Measurements from ENCODE around the gene POFUT2.

The POFUT2 gene

DNA sequence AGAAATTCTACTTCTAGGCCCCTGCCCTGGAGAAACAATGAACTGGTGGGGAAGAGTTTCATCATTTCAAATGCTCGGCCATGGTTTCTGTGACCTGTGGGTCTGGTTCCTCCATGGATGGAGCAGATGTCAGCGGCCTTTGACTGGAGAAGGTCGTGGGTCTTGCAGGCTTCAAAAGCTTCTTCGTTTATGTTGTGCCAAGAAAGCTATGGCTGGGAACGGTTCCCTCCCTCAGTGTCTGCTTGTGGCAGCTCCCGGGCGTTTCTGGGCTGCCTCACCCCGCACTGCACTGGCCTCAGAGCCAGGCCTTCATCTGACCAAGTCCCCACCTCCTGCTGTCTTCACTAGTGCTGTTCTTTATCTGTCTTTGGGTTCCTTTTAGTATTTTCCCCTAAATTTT lies 46.4 kb upstream of the POFUT2 start:
- no peaks in the 10 kb centered on the region for H3K9me3 ChIP-seq (ENCODE audit: control extremely low read depth in 1 of 5, control insufficient read depth in 4 of 5, insufficient read depth in 2 of 5, low read depth in 1 of 5, low read length in 4 of 5)
- POLR2A ChIA-PET: no interaction called here
- no peak overlapping the region for H3K27ac ChIP-seq (ENCODE audit: insufficient read depth in 1 of 2, low read depth in 1 of 2, low read length in 2 of 2, poor library complexity in 1 of 2, severe bottlenecking in 2 of 2)
- WGBS (ENCODE audit: insufficient coverage): 95% methylated on average over 8 of the region's 8 CpGs
- peaks cover 0 to 5% (median 0%) of the 10 kb centered on the region in 5 experiments for H3K27me3 ChIP-seq (replicated peaks in 2 of 5; ENCODE audit: control insufficient read depth in 4 of 5, insufficient read depth in 5 of 5, low read length in 4 of 5)
- no peaks in the 10 kb centered on the region for H3K36me3 ChIP-seq (ENCODE audit: control insufficient read depth in 4 of 4, insufficient read depth in 4 of 4, low read length in 3 of 4)
- no peak for DNase-seq
- H3K4me3 ChIP-seq (ENCODE audit: control insufficient read depth in 1 of 7, extremely low read depth in 1 of 7, insufficient read depth in 4 of 7, low read depth in 2 of 7, low read length in 6 of 7): no peak overlapping the region
- CTCF ChIA-PET: no interaction called here
- no peaks in the 10 kb centered on the region for H3K4me1 ChIP-seq (ENCODE audit: control extremely low read depth in 1 of 4, control insufficient read depth in 4 of 4, insufficient read depth in 4 of 4, low read length in 3 of 4)

DNA sequence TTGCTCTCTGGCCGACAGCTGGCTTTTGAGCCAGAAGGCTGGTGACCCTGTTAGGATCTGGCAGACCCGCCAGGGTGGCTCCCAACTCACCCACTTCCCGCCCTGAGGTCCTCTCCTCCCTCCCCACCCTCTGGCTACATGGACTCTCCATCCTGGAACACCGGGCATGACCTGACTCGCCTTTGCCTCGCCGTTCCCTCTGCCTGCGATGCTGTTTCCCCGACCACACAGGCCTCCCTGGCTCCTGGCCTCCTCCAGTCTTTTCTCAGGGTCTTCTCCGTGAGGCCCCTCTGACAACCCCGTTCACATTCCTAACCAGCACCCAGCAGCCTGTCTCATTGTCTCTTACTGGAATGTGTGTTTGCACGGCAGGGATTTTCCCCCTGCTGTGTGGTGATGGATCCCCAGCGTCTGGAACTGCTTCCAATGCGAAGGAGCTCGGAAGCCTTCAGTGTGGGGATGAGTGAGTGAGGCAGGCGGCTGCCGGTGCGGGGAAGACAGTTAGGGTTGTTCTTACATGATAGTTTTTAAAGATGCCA lies 46.0 kb upstream of the POFUT2 start:
- Histone ChIP-seq H3K4me3 (ENCODE audit: control insufficient read depth in 1 of 7, extremely low read depth in 1 of 7, insufficient read depth in 4 of 7, low read depth in 2 of 7, low read length in 6 of 7) (no peak overlapping the region), H3K27me3 (replicated peaks in 2 of 5; ENCODE audit: control insufficient read depth in 4 of 5, insufficient read depth in 5 of 5, low read length in 4 of 5) (peaks cover 0 to 4% (median 0%) of the 10 kb centered on the region in 5 experiments), H3K27ac (ENCODE audit: insufficient read depth in 1 of 2, low read depth in 1 of 2, low read length in 2 of 2, poor library complexity in 1 of 2, severe bottlenecking in 2 of 2) (no peak overlapping the region), H3K36me3 (ENCODE audit: control insufficient read depth in 4 of 4, insufficient read depth in 4 of 4, low read length in 3 of 4) (no peaks in the 10 kb centered on the region), H3K4me1 (ENCODE audit: control extremely low read depth in 1 of 4, control insufficient read depth in 4 of 4, insufficient read depth in 4 of 4, low read length in 3 of 4) (no peaks in the 10 kb centered on the region), H3K9me3 (ENCODE audit: control extremely low read depth in 1 of 5, control insufficient read depth in 4 of 5, insufficient read depth in 2 of 5, low read depth in 1 of 5, low read length in 4 of 5) (no peaks in the 10 kb centered on the region)
- POLR2A ChIA-PET: no interaction called here
- CTCF ChIA-PET: no interaction called here
- WGBS (ENCODE audit: insufficient coverage): 99% methylated on average over 10 of the region's 18 CpGs
- no peak for DNase-seq

DNA sequence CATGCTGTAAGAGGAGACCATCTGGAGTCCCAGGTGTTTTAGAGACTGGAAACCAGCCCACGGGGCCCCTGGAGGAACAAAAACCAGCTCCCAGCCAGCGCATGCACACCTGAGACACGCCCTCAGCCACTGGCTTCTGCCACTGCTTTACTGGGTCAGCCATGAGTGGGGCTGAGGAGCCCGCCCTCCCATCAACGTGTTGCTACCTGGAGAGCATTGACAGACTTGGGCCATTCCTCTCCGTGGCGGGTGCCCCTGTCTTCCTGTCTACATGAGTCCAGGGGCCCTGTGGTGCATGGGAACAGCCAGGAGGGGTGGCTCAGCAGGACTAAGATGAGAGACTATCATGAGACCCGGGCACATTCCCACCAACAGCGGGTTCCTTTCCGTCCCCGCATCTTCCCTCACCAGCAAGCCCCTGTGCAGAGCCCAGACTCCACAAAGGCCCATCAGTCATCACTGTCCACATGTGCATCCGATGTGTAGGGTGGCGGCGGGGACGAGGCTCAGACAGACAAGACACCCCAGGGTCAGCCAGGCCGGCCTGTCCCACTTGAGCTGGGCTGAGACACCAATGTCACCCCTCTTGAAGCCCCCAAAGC lies 45.4 kb upstream of the POFUT2 start:
- WGBS (ENCODE audit: insufficient coverage): 93% methylated on average over 13 of the region's 16 CpGs
- no peaks in the 10 kb centered on the region for H3K9me3 ChIP-seq (ENCODE audit: control extremely low read depth in 1 of 5, control insufficient read depth in 4 of 5, insufficient read depth in 2 of 5, low read depth in 1 of 5, low read length in 4 of 5)
- no peak overlapping the region for H3K27ac ChIP-seq (ENCODE audit: insufficient read depth in 1 of 2, low read depth in 1 of 2, low read length in 2 of 2, poor library complexity in 1 of 2, severe bottlenecking in 2 of 2)
- H3K27me3 ChIP-seq (replicated peaks in 2 of 5; ENCODE audit: control insufficient read depth in 4 of 5, insufficient read depth in 5 of 5, low read length in 4 of 5): peaks cover 0 to 3% (median 0%) of the 10 kb centered on the region in 5 experiments
- H3K4me1 ChIP-seq (ENCODE audit: control extremely low read depth in 1 of 4, control insufficient read depth in 4 of 4, insufficient read depth in 4 of 4, low read length in 3 of 4): no peaks in the 10 kb centered on the region
- ChIA-PET POLR2A (no interaction called here), CTCF (no interaction called here)
- no peaks in the 10 kb centered on the region for H3K36me3 ChIP-seq (ENCODE audit: control insufficient read depth in 4 of 4, insufficient read depth in 4 of 4, low read length in 3 of 4)
- H3K4me3 ChIP-seq (ENCODE audit: control insufficient read depth in 1 of 7, extremely low read depth in 1 of 7, insufficient read depth in 4 of 7, low read depth in 2 of 7, low read length in 6 of 7): no peak overlapping the region
- no peak for DNase-seq

DNA sequence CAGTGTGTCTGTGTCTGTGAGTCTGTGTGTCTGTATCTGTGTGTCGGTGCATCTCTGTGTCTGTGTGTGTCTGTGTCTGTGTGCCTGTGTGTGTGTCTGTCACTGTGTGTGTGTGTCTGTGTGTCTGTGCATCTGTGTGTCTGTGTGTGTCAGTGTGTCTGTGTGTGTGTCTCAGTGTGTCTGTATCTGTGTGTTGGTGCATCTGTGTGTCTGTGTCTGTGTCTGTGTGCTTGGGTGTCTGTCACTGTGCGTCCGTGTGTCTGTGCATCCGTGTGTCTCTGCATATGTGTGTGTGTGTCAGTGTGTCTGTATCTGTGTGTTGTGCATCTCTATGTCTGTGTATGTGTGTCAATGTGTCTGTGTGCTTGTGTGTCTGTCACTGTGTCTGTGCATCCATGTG lies 44.7 kb upstream of the POFUT2 start:
- Histone ChIP-seq H3K27ac (ENCODE audit: insufficient read depth in 1 of 2, low read depth in 1 of 2, low read length in 2 of 2, poor library complexity in 1 of 2, severe bottlenecking in 2 of 2) (no peak overlapping the region), H3K36me3 (ENCODE audit: control insufficient read depth in 4 of 4, insufficient read depth in 4 of 4, low read length in 3 of 4) (no peaks in the 10 kb centered on the region), H3K4me3 (ENCODE audit: control insufficient read depth in 1 of 7, extremely low read depth in 1 of 7, insufficient read depth in 4 of 7, low read depth in 2 of 7, low read length in 6 of 7) (no peak overlapping the region), H3K27me3 (replicated peaks in 2 of 5; ENCODE audit: control insufficient read depth in 4 of 5, insufficient read depth in 5 of 5, low read length in 4 of 5) (peaks cover 0 to 3% (median 0%) of the 10 kb centered on the region in 5 experiments), H3K4me1 (ENCODE audit: control extremely low read depth in 1 of 4, control insufficient read depth in 4 of 4, insufficient read depth in 4 of 4, low read length in 3 of 4) (peaks cover 0 to under 1% (median 0%) of the 10 kb centered on the region in 4 experiments), H3K9me3 (ENCODE audit: control extremely low read depth in 1 of 5, control insufficient read depth in 4 of 5, insufficient read depth in 2 of 5, low read depth in 1 of 5, low read length in 4 of 5) (no peaks in the 10 kb centered on the region)
- ChIA-PET CTCF (no interaction called here), POLR2A (no interaction called here)
- DNase-seq: no peak
- no CpG with 5 or more reads among the region's 4 CpGs for WGBS (ENCODE audit: insufficient coverage)

DNA sequence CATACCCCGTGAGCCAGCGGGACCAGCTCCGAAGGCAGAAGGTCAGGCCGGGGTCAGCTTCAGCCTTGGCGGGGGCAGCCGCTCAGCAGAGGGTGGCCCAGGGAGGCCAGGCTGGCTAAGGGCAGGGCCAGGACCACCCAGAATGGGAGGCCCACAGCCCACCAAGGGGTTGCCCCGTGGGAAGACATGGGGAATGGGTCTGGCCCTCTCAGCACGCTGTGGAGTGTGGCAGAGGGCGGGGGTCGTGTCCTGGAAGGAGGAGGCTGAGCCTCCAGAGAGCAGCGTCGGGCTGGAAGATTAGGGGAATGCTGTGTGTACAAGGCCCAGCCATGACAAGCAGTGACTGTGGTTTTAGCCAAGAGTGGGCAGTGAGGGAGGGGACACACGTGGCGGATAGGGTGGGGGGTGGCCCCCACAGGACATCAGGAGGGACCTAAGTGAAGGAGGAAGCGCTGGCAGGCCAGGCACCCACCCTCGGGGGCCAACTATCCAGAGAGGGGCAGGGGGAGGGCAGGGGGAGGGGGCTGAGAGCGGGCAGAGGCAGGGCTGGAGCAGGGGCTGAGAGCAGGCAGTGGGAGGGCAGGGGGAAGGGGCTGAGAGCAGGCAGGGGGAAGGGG lies 43.9 kb upstream of the POFUT2 start:
- H3K4me1 ChIP-seq (ENCODE audit: control extremely low read depth in 1 of 4, control insufficient read depth in 4 of 4, insufficient read depth in 4 of 4, low read length in 3 of 4): peaks cover 0 to 2% (median 0%) of the 10 kb centered on the region in 4 experiments
- no peaks in the 10 kb centered on the region for H3K9me3 ChIP-seq (ENCODE audit: control extremely low read depth in 1 of 5, control insufficient read depth in 4 of 5, insufficient read depth in 2 of 5, low read depth in 1 of 5, low read length in 4 of 5)
- ChIA-PET POLR2A (no interaction called here), CTCF (no interaction called here)
- no peak for DNase-seq
- H3K27ac ChIP-seq (ENCODE audit: insufficient read depth in 1 of 2, low read depth in 1 of 2, low read length in 2 of 2, poor library complexity in 1 of 2, severe bottlenecking in 2 of 2): no peak overlapping the region
- H3K36me3 ChIP-seq (ENCODE audit: control insufficient read depth in 4 of 4, insufficient read depth in 4 of 4, low read length in 3 of 4): no peaks in the 10 kb centered on the region
- H3K4me3 ChIP-seq (ENCODE audit: control insufficient read depth in 1 of 7, extremely low read depth in 1 of 7, insufficient read depth in 4 of 7, low read depth in 2 of 7, low read length in 6 of 7): no peak overlapping the region
- H3K27me3 ChIP-seq (replicated peaks in 2 of 5; ENCODE audit: control insufficient read depth in 4 of 5, insufficient read depth in 5 of 5, low read length in 4 of 5): no peaks in the 10 kb centered on the region
- 69% methylated on average over 12 of the region's 17 CpGs for WGBS (ENCODE audit: insufficient coverage)

DNA sequence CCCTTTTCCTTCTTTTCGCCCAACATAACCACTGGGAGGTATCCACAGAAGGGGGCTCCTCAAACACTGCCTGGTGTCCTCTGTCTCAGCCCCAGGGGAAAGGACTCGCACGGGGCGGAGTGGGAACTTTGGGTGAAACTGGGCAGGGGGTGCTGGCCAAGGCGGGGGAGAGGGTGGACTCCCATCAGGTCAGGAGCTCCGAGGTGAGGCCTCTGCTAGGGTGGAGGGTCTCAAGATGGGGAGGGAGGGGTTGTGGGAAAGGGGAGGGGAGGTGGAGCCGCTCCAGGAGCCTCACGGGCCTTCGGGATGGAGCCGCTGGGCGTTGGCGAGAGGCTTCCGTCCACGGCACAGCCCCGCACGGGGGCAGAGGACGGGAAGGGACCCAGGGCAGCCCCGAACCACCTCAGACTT lies 43.2 kb upstream of the POFUT2 start:
- Histone ChIP-seq H3K9me3 (ENCODE audit: control extremely low read depth in 1 of 5, control insufficient read depth in 4 of 5, insufficient read depth in 2 of 5, low read depth in 1 of 5, low read length in 4 of 5) (no peaks in the 10 kb centered on the region), H3K4me1 (ENCODE audit: control extremely low read depth in 1 of 4, control insufficient read depth in 4 of 4, insufficient read depth in 4 of 4, low read length in 3 of 4) (peaks cover 0 to 2% (median 0%) of the 10 kb centered on the region in 4 experiments), H3K27ac (ENCODE audit: insufficient read depth in 1 of 2, low read depth in 1 of 2, low read length in 2 of 2, poor library complexity in 1 of 2, severe bottlenecking in 2 of 2) (no peak overlapping the region), H3K27me3 (replicated peaks in 2 of 5; ENCODE audit: control insufficient read depth in 4 of 5, insufficient read depth in 5 of 5, low read length in 4 of 5) (peaks cover 0 to 2% (median 0%) of the 10 kb centered on the region in 5 experiments), H3K4me3 (ENCODE audit: control insufficient read depth in 1 of 7, extremely low read depth in 1 of 7, insufficient read depth in 4 of 7, low read depth in 2 of 7, low read length in 6 of 7) (no peak overlapping the region), H3K36me3 (ENCODE audit: control insufficient read depth in 4 of 4, insufficient read depth in 4 of 4, low read length in 3 of 4) (no peaks in the 10 kb centered on the region)
- DNase-seq: no peak
- POLR2A ChIA-PET: no interaction called here
- CTCF ChIA-PET: no interaction called here
- WGBS (ENCODE audit: insufficient coverage): 97% methylated on average over 17 of the region's 18 CpGs

DNA sequence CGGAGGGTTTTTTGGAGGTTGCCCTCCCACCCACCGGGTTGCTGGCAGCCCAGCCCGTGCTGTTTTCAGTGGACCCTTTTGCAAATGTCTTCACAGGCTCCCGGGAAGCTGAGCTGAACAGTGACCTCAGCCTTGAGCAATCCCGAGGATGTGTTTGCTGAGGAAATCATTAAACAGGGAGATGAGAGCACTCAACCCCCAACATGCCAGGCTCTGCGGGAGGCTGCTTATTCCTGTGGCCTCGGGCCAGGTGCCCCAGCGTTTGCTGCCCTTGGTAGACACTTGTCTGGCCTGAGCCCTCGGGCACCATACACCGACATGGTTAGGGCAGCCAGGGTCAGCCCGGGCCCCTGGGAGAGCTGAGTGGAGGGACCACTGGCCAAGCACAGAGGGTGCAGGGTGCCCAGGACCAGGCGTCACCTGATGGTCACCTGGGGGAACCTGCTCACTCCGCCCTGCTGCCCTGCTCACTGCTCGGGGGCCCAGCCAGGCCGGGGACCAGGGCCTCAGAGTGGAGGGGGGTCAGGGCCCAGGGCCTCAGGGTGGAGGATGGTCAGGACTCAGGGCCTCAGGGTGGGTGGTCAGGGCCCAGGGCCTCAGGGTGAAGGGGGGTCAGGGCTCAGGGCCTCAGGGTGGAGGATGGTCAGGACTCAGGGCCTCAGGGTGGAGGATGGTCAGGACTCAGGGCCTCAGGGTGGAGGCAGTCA lies 42.5 kb upstream of the POFUT2 start:
- H3K27me3 ChIP-seq (replicated peaks in 2 of 5; ENCODE audit: control insufficient read depth in 4 of 5, insufficient read depth in 5 of 5, low read length in 4 of 5): peaks cover 0 to 2% (median 0%) of the 10 kb centered on the region in 5 experiments
- ChIA-PET CTCF (no interaction called here), POLR2A (no interaction called here)
- peaks cover 0 to 2% (median 0%) of the 10 kb centered on the region in 4 experiments for H3K4me1 ChIP-seq (ENCODE audit: control extremely low read depth in 1 of 4, control insufficient read depth in 4 of 4, insufficient read depth in 4 of 4, low read length in 3 of 4)
- H3K36me3 ChIP-seq (ENCODE audit: control insufficient read depth in 4 of 4, insufficient read depth in 4 of 4, low read length in 3 of 4): no peaks in the 10 kb centered on the region
- H3K4me3 ChIP-seq (ENCODE audit: control insufficient read depth in 1 of 7, extremely low read depth in 1 of 7, insufficient read depth in 4 of 7, low read depth in 2 of 7, low read length in 6 of 7): no peak overlapping the region
- no peaks in the 10 kb centered on the region for H3K9me3 ChIP-seq (ENCODE audit: control extremely low read depth in 1 of 5, control insufficient read depth in 4 of 5, insufficient read depth in 2 of 5, low read depth in 1 of 5, low read length in 4 of 5)
- H3K27ac ChIP-seq (ENCODE audit: insufficient read depth in 1 of 2, low read depth in 1 of 2, low read length in 2 of 2, poor library complexity in 1 of 2, severe bottlenecking in 2 of 2): no peak overlapping the region
- no peak for DNase-seq
- WGBS (ENCODE audit: insufficient coverage): 96% methylated on average over 11 of the region's 15 CpGs

All from common myeloid progenitor, CD34-positive (primary cell).